AG09309 (cell line): ENCODE measurements around the gene SURF4.

Experiments used
- DNase-seq: peaks from one replicate; pipeline ENCODE4 v3.0.0-alpha.2; 2010; ENCODE audit warnings: low read depth
- H3K4me3 ChIP-seq: 2 replicates; pipeline ENCODE4 v1.5.1; 2011; ENCODE audit warnings: mild to moderate bottlenecking, low read depth, low read length, moderate library complexity; ENCODE audit not compliant: control insufficient read depth
- TF ChIP-seq, protein P1 (sequence below): IDR thresholded peaks from 2 replicates; pipeline ENCODE4 v1.5.1; 2011; ENCODE audit warnings: mild to moderate bottlenecking, low read depth, low read length, inconsistent platforms; ENCODE audit not compliant: insufficient read depth, control insufficient read depth; ENCODE audit errors: missing control alignments

SURF4 gene

DNA sequence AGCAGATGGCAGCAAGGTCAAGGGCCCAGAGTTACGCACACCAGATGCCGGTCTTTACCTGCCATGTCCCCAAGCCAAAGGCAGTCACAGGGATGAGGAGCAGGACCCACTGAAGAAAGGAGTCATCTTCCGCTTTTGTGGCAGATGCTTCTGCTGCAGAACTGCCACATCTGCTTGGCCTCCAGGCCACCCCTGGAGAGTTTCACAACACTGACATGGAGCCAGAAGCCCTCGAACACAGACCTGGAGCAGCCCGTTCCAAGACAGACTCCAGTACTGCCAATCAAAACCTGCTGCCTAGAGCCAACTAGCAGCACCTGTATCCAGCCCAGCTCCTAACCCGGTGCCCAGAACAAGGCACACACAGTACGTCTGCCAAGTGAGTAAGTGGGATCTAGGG lies 21.1 kb downstream of the SURF4 start:
- no peak for DNase-seq
- H3K4me3 ChIP-seq: no peak overlapping the region
- TF ChIP-seq, protein P1, sequence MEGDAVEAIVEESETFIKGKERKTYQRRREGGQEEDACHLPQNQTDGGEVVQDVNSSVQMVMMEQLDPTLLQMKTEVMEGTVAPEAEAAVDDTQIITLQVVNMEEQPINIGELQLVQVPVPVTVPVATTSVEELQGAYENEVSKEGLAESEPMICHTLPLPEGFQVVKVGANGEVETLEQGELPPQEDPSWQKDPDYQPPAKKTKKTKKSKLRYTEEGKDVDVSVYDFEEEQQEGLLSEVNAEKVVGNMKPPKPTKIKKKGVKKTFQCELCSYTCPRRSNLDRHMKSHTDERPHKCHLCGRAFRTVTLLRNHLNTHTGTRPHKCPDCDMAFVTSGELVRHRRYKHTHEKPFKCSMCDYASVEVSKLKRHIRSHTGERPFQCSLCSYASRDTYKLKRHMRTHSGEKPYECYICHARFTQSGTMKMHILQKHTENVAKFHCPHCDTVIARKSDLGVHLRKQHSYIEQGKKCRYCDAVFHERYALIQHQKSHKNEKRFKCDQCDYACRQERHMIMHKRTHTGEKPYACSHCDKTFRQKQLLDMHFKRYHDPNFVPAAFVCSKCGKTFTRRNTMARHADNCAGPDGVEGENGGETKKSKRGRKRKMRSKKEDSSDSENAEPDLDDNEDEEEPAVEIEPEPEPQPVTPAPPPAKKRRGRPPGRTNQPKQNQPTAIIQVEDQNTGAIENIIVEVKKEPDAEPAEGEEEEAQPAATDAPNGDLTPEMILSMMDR: no peak

DNA sequence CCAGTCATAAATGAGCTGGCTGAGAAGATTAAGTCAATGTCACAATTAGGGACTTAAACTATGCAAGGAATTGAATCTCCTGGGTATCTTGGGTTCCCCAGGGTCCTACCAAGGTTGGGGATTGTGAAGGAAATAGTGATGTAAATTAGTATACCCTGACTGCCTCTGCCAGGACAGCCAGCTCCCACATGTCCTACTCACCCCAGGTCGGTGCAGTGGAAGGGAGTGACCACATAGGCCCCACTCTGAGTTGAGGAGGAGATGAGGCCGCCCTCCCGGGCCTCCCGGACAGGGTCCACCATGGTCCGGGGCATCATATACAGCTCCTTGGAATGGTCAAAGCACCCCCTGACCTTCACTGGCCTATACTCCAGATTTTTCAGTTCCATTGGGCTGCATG lies 22.3 kb downstream of the SURF4 start:
- TF ChIP-seq, protein P1: no peak
- no peak for DNase-seq
- H3K4me3 ChIP-seq: no peak overlapping the region

DNA sequence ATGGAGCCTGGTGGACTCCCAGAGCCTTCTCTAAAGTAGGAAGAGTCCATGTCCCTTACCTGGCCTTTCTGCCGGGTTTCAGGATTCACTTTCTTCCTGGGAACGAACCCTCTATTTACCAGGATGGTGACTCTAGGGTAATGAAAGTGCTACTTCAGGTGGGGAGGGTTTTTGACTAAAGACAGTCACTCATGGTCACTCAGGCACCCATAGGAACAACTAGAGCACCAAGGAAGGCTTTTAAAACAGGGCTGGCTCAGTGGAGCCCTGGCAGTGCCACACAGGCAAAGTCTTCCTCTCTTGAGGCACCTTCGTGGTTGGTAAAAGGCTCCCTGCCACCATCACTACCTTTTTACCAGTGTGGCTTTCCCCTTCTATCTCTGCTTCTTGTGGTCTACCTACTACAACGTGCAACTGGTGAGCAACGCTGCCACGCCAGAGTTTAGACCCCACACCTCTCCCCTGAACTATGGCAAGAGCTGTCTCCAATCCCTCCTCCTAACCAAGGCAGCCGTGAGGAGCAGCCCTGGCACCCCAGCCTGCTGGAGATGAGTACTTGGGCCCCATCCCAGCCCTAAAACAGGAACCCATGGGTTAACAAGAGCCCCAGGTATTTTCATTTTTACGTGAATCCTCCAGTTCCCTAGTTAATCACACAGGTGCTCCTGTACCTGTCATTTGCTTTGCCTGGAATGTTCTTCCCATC lies 23.1 kb downstream of the SURF4 start:
- no peak for DNase-seq
- TF ChIP-seq, protein P1: no peak
- H3K4me3 ChIP-seq: no peak overlapping the region

DNA sequence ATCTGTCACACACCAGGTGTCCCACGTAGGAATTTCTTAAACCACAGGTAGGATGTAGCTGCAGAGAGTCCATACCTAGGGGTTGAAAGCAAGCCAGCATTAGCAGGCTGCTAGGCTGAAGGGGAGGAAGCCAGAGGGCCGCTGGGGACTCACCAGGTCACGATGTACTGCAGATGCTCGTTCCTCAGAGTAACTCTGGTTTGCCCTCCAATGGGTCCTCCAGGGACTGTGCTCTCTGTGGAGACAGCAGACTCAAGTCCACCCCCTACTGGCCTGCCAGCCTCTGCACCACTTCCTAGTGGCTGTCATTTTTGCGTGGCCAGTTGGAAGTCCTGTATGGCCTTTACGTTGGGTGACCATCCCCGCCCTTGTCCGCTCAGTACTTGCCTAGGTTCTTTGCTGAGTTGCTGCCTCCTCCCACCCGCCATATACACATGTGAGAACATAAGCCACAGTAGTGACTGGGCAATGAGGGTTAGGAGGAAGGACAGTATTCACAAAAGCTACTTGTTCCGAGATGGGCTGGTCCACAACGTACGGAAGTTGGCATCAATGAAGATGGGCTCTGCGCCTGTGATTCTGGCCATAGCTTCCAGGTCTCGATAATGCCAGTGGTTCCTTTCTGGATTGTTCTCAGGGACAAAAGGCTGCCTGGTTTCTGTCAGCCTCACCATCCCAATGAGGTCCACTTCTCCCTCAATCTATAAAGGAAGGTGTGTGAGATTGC lies 23.8 kb downstream of the SURF4 start:
- no peak for DNase-seq
- no peak overlapping the region for H3K4me3 ChIP-seq
- TF ChIP-seq, protein P1: peak; percentile 68

DNA sequence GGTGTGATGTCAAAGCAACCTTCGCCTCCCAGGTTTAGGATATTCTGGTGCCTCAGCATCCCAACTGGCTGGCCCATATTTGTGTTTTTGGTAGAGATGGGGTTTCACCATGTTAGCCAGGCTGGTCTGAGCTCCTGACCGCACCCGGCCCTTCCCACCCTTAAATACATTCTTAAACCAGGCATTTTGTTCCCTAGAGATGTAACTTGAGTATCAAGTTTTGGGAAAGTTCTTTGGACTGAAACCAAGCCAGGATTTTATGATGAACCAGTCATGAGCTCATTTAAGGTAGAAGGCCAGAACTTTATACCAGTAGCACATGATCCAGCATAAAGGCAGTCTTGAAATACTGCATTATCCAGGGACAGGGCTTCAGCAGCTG lies 24.3 kb downstream of the SURF4 start:
- DNase-seq: no peak
- H3K4me3 ChIP-seq: no peak overlapping the region
- TF ChIP-seq, protein P1: no peak

DNA sequence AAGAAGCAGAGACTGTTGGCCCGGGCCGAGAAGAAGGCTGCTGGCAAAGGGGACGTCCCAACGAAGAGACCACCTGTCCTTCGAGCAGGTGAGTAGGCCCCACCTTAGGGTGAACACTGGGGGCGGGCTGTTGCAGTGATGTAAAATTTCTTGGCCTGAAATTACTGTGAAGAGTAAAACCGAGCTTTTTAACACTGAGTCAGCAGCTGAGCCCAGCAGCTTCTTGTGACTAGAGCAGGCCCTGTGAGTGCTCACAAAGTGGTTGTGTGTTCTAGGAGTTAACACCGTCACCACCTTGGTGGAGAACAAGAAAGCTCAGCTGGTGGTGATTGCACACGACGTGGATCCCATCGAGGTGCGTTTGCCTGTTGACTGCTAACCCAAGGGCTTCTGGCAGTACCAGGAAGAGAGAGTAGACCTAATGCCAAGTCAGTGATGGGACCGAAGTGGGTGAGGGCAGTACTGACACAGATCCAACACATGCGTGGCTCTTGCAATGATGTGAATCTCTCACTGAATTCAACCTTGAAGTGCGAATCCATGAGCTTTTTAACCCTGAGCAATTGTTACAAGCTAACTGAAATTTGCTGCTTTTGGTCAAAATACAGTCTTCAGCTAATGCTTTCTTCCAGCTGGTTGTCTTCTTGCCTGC lies 25.8 kb downstream of the SURF4 start:
- H3K4me3 ChIP-seq: no peak overlapping the region
- DNase-seq: no peak
- TF ChIP-seq, protein P1: no peak
